Keratinocyte (primary cell): ENCODE data around the gene HSDL2.

Source experiments
- CTCF ChIP-seq, 3 experiments: IDR thresholded peaks in 1 of 3; conservative IDR thresholded peaks in 1 of 3; optimal IDR thresholded peaks in 1 of 3; 2 replicates in 2 of 3; 3 replicates in 1 of 3; pipeline versions ENCODE3 to v1.5.1; 2011; ENCODE audit warnings: low read length in 3 of 3, mild to moderate bottlenecking in 3 of 3, moderate library complexity in 2 of 3, control low read depth in 1 of 3, inconsistent platforms in 1 of 3; ENCODE audit not compliant: insufficient read depth in 2 of 3; ENCODE audit errors: extremely low read depth in 1 of 3
- EZH2 ChIP-seq: IDR thresholded peaks from one replicate; pipeline ENCODE4 v1.6.1; 2012; ENCODE audit warnings: inconsistent platforms, mild to moderate bottlenecking, low read length, moderate library complexity

GRCh38 chr9:112516769-112517168 is 136.9 kb downstream of the HSDL2 start:
- no peak for TF ChIP-seq CTCF (optimal IDR thresholded peaks at IDR 0.05 in 1 of 3, IDR thresholded peaks at IDR 0.05 in 1 of 3, conservative IDR thresholded peaks at IDR 0.05 in 1 of 3; ENCODE audit: extremely low read depth in 1 of 3, insufficient read depth in 2 of 3, low read length in 3 of 3)
- TF ChIP-seq EZH2 = no peak
